Activated gamma-delta T cell treated with anti-CD3 and anti-CD28 coated beads, Interleukin-2, amount 50 U/mL, for 16 hours (primary cell): ENCODE results near the gene ENOPH1.
A peak's percentile ranks its signal among the peaks of the same experiment; 100 is the strongest.

Experiments
- DNase-seq: peaks from one replicate; pipeline ENCODE4 v3.0.0-alpha.2; 2020; ENCODE audit warnings: low read depth

Gene ENOPH1

GRCh38 chr4:82428526-82428968, 1.8 kb upstream of the ENOPH1 start:
- no peak for DNase-seq

DNA sequence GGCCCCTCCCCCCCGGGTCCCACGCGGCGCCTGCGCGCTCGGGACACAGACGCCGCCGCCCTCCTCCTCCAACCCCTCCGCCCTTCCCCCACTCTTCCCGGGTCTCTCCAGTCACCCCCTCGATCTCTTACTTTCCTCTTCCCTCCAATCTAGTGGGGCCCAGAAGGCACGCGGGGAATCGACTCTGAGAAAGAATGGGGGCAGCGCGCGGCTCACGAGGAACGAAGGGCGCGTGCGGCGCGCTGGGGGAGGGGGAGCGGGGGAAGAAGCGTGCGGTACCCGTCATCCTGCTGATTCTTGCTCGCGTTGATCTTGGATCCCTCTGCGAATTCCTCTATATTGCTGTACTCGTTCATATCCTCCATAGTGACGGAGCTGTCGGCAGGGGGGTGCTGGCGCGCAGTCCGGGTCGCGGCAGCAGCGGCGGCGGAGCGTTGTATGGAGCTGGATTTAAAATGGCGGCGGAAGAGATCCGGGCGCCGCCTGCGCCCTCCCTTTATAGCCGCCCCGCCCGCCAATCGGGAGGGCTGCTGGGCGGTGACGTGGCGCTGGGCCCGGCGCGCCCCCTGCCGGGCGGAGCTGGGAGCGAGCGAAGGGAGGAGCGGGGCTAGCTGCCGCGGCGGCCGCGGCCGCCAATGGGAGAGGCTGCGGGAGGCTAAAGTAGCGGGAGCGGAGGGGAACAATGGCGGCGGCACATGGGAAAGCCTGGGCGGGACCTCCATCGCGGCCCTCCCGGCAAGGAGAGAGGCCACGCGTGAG, 1.2 kb upstream of the ENOPH1 start:
- peak; percentile 89 for DNase-seq

DNA sequence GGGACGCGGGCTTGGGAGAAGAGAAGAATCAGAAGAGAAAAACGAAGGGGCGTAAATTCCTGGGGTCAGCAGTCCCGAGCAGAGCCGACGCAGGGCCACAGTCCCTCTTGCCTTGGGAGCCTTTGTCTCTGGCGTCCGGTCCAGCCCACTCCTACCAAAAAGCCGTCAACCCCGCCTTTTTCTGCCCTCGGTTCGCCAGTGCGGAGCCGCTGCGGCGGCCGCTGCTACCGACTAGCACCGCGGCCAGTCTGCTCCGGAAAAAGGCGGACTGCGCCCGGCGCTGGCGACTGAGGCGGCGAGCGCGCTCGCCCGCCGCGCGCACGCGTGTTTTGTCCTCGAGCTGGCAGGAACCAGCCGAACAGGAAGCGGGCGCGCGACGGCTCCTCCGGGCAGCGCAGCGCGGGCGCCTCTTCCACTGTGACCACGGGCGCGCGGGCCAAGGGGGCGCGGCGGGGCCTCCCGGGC, 630 bp upstream of the ENOPH1 start:
- no peak for DNase-seq

GRCh38 chr4:82430964-82431745, 765 bp downstream of the ENOPH1 start:
- DNase-seq, result no peak

GRCh38 chr4:82431831-82432230, 1.4 kb downstream of the ENOPH1 start:
- no peak for DNase-seq

- no peak for DNase-seq
These were observed 2.2 kb downstream of the ENOPH1 start for GRCh38 chr4:82432596-82432995.

DNA sequence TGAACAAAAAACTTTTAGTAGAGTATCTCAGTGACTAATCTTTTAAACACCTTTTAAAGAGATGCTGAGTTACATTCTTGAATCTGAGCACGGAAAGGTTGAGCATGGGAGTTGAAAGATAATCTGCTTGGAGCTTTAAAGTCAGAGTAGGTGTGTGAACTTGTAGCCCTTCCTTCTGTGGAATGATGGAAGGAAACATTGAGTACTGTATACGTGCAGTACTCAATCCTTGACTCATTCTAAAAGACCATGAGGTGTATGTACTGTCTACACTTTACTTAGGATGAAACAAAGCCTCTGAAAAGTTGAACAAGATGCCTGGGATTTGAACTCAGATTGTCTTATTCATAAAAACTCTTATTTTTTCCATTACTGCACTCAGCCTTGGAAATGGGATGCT, 3.4 kb downstream of the ENOPH1 start:
- DNase-seq, result no peak

DNA sequence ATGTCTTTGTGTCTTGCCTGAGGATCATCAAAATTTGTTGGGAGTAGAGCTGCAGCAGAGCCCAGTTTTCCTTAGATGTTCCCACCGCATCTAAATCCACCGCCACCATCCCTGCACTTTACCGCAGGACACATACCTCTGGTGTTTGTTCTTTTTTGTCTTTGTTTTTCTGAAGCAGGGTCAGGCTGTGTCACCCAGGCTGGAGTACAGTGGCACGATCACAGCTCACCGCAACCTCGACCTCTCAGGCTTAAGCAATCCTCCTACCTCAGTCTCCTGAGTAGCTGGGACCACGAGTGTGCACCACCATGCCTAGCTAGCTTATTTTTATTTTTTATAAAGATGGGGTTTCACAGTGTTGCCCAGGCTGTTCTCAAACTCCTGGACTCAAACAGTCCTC, 4.6 kb downstream of the ENOPH1 start:
- no peak for DNase-seq

- DNase-seq, result no peak
These were observed 5.7 kb downstream of the ENOPH1 start for GRCh38 chr4:82436130-82436529.

DNA sequence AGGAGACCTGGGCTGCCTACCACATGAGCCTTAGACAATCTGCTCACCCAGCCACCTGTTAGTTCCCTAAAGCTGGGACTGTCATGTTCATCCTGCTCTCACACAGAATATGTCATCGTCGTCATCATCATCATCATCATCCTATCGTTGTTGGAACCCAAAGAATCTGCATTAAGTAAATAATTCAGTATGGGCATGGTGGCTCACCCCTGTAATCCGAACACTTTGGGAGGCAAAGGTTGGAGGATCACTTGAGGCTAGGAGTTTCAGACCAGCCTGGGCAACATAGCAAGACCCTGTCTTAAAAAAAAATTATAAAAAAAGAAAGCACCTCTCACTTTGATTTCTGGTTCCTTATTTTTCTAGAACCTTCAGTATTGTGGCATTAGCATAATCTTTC, 6.4 kb downstream of the ENOPH1 start:
- no peak for DNase-seq

DNA sequence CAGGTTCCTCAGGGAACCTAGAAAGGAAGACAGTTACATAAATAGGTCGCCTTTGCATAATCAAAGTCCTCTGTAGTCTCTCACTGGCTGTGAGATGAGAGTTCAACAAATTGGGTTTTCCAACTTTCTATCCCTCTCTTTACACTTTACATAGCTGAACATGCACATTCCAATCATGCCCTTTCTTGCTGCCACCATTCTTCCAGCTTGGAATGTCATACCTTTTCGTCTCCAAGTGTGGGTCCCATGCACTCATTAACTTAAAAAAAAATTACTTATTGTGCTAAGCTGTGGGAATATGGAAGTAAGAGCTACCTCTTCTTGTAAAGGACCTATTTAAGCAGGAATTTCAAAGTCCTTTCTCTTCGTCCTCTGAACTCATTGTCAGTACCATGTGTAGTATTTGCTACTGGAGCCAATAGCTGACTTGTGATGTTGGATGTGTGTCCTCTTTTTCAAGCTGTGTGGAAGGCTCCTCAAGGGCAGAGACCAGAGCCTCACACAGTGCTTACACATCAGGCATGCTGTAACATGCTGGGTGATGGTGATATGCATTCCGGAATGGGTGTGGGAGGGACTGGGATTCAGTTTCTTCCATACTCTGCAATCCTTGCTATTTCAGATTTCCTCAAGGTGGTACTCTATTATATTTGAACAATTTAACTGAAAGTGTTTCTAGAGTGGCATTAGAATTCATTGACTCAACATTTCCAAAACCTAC, 7.1 kb downstream of the ENOPH1 start:
- no peak for DNase-seq

GRCh38 chr4:82439088-82439487, 8.7 kb downstream of the ENOPH1 start:
- no peak for DNase-seq

DNA sequence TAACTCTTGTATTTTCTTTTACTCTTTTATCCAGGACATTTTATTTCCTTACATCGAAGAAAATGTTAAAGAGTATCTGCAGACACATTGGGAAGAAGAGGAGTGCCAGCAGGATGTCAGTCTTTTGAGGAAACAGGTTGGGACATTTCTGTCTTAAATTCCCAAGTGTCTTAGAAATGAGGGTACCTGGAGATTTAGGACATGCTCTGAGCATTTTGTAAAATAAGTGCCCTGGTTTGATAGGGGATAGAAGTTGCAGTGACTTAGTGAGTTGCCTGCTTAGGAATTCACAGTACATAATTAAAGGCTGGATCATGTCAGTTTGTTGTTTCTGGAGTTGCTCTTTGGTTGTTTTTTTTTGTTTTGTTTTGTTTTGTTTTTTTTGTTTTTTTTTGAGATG, 17.5 kb downstream of the ENOPH1 start:
- DNase-seq, result no peak

GRCh38 chr4:82450966-82451755, 20.8 kb downstream of the ENOPH1 start:
- no peak for DNase-seq

GRCh38 chr4:82452026-82452425, 21.6 kb downstream of the ENOPH1 start:
- no peak for DNase-seq

GRCh38 chr4:82457266-82457665, 26.9 kb downstream of the ENOPH1 start:
- DNase-seq, result no peak

- DNase-seq, result no peak
These were observed 28.3 kb downstream of the ENOPH1 start for GRCh38 chr4:82458729-82459128.

DNA sequence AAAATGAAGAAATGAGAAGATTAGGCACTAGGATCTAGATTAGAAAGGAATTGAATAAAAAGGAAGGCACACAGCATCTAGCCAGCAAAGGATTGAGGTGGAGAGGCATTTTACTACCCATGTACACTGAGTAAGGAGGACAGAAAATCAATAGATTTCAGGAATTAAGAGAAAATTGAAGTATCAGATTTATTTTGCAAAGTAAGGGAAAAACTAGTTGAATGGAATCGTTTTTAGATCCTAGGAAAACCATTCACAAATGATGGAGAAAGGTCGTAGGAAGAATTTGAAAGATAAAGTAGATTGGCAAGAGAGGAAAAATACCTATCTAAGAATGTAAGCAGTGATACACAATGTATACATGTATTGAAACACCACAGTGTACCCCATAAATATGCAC, 31.3 kb downstream of the ENOPH1 start:
- DNase-seq, result no peak

DNA sequence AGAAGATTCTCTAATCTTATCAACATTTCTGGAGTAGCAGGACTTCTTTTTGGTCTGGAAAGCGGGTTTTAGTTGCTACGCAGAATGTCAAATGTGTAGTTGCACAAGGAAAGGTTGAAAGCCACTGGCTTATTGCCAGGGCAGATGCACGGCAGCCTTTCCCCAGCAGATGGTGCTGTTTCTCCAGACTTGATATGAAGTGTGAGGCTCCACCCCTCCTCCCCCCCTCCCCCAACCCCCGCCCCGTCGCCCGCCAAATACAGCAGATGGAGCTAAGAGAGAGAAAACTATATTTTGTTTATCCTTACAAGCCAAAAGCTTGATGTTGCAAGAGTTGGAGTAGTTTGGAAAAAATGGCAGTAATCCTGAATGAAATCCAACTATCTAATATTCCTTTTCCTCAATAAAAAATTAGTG, 32.0 kb downstream of the ENOPH1 start:
- DNase-seq, result peak; percentile 75

GRCh38 chr4:82463221-82463620, 32.8 kb downstream of the ENOPH1 start:
- no peak for DNase-seq

- DNase-seq, result no peak
These were observed 37.1 kb downstream of the ENOPH1 start for GRCh38 chr4:82467471-82467870.

DNA sequence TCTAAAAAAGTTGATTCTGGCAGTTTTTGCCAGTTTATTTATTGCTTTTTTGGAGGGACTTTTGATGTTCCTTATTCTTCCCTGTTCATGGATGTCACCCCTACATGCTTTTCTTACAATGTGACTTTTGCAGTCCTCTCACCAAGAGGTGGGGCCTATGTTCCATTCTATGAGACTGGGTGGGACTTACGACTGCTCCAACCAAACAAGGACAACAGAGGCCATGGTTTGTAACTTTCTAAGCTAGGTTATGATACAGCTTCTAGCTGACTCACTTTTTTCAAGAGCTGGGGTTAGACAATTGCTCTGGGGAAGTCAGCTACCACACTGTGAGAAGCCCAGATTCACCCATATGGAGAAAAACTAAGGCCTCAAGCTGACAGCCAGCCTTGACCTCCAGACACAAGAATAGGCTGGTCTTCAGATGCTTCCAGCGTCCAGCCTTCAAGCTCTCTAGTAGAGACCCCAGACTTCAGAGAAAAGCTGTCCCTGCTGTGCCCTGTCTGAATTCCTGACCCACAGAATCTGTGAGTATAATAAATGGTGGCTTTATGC, 39.5 kb downstream of the ENOPH1 start:
- no peak for DNase-seq
